ENCODE measurements around the gene PTGES3L. TPM values are rescaled to one million over a fixed set of nuclear protein-coding genes. Genes with fewer than 3 reads are reported as not detected.

Gene PTGES3L
- total RNA-seq, 2 donors from 2014 or later = 1.5 to 2.0 TPM

- Histone ChIP-seq H3K9me3 (no peaks in the 10 kb centered on the region), H3K27ac (peak overlapping the region; percentile 71 to 86), H3K27me3 (replicated peaks; ENCODE audit: insufficient read depth) (no peaks in the 10 kb centered on the region), H3K4me1 (ENCODE audit: control insufficient read depth in 1 of 2, low read depth in 2 of 2) (peaks cover 15 to 27% of the 10 kb centered on the region in 2 donors), H3K4me3 (peak overlapping the region; percentile 100), H3K36me3 (peaks cover 2% of the 10 kb centered on the region)
- ATAC-seq (ENCODE audit: insufficient number of reproducible peaks, low FRiP score, low read depth) (peak; percentile 32), DNase-seq (ENCODE audit: low spot score) (no peak)
- TF ChIP-seq, protein P1, sequence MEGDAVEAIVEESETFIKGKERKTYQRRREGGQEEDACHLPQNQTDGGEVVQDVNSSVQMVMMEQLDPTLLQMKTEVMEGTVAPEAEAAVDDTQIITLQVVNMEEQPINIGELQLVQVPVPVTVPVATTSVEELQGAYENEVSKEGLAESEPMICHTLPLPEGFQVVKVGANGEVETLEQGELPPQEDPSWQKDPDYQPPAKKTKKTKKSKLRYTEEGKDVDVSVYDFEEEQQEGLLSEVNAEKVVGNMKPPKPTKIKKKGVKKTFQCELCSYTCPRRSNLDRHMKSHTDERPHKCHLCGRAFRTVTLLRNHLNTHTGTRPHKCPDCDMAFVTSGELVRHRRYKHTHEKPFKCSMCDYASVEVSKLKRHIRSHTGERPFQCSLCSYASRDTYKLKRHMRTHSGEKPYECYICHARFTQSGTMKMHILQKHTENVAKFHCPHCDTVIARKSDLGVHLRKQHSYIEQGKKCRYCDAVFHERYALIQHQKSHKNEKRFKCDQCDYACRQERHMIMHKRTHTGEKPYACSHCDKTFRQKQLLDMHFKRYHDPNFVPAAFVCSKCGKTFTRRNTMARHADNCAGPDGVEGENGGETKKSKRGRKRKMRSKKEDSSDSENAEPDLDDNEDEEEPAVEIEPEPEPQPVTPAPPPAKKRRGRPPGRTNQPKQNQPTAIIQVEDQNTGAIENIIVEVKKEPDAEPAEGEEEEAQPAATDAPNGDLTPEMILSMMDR (IDR thresholded peaks at IDR 0.05) = no peak
Measured at GRCh38 chr17:43020789-43021740, 41.2 kb upstream of the PTGES3L start.

DNA sequence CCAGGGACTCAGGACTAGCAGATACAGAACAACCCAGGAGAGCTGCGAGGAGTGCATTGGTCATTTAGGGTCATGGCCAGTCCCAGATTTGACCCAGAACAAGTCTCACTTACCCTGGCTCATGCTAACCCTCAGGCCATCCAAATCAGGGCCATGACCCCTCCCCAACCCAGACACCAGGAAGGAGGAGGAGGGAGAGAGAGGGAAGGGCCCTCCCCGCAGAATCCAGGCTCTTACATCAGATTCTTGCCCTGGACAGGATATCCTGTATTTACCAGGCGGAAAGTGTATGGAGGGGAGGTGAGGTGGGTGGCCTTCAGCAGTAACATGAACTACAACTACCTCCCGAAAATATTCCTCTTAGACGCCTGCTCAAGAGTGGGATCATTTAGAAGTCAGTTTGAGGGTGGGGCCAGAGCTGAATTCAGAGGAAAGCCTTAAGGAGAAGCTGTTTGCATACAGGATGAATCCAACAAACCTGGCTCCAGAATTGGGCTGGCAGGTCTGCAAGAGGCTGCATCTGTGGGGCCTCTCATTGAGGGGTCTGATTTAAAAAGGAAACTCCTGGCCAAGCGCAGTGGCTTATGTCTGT, 40.2 kb upstream of the PTGES3L start:
- no peaks in the 10 kb centered on the region for H3K9me3 ChIP-seq
- TF ChIP-seq, protein P1 (IDR thresholded peaks at IDR 0.05) = no peak
- ATAC-seq (ENCODE audit: insufficient number of reproducible peaks, low FRiP score, low read depth) = no peak
- H3K4me3 ChIP-seq = peak overlapping the region; percentile 100
- H3K36me3 ChIP-seq = peaks cover 7% of the 10 kb centered on the region
- DNase-seq (ENCODE audit: low spot score) = no peak
- no peaks in the 10 kb centered on the region for H3K27me3 ChIP-seq (replicated peaks; ENCODE audit: insufficient read depth)
- peak overlapping the region in 1 of 2 donors; percentile 86 for H3K27ac ChIP-seq
- peaks cover 15 to 23% of the 10 kb centered on the region in 2 donors for H3K4me1 ChIP-seq (ENCODE audit: control insufficient read depth in 1 of 2, low read depth in 2 of 2)

DNA sequence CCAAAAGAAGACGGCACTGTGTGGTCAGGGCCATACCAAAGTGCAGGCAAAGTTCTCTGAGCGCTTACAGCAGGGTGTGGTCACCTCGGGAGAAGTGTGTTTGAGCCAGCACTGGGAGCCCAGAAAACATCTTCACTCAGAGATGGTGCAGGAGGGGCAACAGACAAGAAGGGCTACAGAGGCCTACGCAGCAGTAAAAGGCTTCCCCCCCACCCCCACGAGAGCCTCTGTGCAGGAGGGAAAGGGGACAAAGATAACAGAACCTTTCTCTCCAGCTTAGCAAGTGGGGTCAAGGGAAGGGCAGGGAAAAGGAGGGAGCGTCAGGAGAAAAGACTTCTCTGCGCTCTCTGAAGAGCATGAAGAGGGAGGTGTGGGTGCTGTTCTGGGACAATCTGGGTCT, 39.5 kb upstream of the PTGES3L start:
- no peak overlapping the region for H3K4me3 ChIP-seq
- peaks cover 12% of the 10 kb centered on the region for H3K36me3 ChIP-seq
- H3K27me3 ChIP-seq (replicated peaks; ENCODE audit: insufficient read depth) = no peaks in the 10 kb centered on the region
- ATAC-seq (ENCODE audit: insufficient number of reproducible peaks, low FRiP score, low read depth) (no peak), DNase-seq (ENCODE audit: low spot score) (no peak)
- peak overlapping the region in 1 of 2 donors; percentile 86 for H3K27ac ChIP-seq
- H3K9me3 ChIP-seq = no peaks in the 10 kb centered on the region
- peaks cover 15 to 23% of the 10 kb centered on the region in 2 donors for H3K4me1 ChIP-seq (ENCODE audit: control insufficient read depth in 1 of 2, low read depth in 2 of 2)
- TF ChIP-seq, protein P1 (IDR thresholded peaks at IDR 0.05) = no peak

- no peak overlapping the region for H3K27ac ChIP-seq
- peaks cover 12% of the 10 kb centered on the region for H3K36me3 ChIP-seq
- TF ChIP-seq, protein P1 (IDR thresholded peaks at IDR 0.05) = no peak
- no peaks in the 10 kb centered on the region for H3K9me3 ChIP-seq
- no peak overlapping the region for H3K4me3 ChIP-seq
- no peak for DNase-seq (ENCODE audit: low spot score)
- ATAC-seq (ENCODE audit: insufficient number of reproducible peaks, low FRiP score, low read depth) = no peak
- peaks cover 15 to 23% of the 10 kb centered on the region in 2 donors for H3K4me1 ChIP-seq (ENCODE audit: control insufficient read depth in 1 of 2, low read depth in 2 of 2)
- H3K27me3 ChIP-seq (replicated peaks; ENCODE audit: insufficient read depth) = no peaks in the 10 kb centered on the region
Measured at GRCh38 chr17:43018932-43019331, 39.1 kb upstream of the PTGES3L start.

Data from thoracic aorta (tissue), 2 donors.